Measurements from ENCODE around the gene SHC2.
"Not testable (repeated sequence)": the region's sequence is repeated elsewhere in the genome, so short reads cannot be mapped to it uniquely, and the experiment has no call there.

SHC2 gene

DNA sequence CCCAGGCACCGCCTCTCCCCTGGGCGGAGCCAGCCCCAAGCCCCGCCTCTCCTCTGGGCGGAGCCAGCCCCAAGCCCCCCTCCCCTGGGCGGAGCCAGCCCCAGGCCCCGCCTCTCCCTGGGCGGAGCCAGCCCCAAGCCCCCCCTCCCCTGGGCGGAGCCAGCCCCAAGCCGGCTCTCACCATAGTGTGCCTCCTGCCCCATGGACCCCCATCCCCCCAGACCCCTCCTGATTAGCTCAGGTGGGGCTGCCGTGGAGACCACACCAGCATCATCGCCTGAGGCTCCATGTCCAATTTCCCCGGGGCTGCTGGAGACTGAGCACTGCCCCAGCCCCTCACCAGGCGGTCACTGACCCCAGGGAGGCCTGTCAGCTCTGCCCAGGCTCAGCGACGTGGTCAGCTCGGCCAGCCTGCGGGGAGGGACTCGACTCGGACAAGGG lies 31.3 kb upstream of the SHC2 start:
- peak in 1 of 56 donors; percentile 28 for DNase-seq

DNA sequence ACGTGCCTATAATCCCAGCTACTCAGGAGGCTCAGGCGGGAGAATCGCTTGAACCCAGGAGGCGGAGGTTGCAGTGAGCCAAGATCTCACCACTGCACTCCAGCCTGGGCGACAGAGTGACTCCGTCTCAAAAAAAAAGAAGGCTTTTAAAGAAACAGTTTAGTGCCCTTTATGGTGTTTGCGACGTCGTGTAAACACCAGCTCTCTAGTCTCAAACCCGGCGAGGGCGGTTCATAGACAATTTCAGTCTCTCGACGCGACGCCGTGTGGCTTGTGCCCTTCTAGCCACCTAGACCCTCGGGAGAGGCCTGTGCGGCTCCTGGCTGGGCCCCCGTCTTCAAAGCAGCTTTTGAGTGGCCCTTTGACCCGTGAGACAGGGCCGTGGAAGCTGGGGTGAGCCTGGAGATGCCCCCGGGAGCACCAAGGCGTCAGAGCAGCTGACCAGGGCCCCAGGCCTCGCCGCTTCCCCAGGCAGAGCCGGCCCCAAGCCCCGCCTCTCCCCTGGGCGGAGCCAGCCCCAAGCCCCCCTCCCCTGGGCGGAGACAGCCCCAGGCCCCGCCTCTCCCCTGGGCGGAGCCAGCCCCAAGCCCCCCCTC lies 30.4 kb upstream of the SHC2 start:
- peak in 3 of 56 donors; percentile 11 to 27 (median 15) for DNase-seq

DNA sequence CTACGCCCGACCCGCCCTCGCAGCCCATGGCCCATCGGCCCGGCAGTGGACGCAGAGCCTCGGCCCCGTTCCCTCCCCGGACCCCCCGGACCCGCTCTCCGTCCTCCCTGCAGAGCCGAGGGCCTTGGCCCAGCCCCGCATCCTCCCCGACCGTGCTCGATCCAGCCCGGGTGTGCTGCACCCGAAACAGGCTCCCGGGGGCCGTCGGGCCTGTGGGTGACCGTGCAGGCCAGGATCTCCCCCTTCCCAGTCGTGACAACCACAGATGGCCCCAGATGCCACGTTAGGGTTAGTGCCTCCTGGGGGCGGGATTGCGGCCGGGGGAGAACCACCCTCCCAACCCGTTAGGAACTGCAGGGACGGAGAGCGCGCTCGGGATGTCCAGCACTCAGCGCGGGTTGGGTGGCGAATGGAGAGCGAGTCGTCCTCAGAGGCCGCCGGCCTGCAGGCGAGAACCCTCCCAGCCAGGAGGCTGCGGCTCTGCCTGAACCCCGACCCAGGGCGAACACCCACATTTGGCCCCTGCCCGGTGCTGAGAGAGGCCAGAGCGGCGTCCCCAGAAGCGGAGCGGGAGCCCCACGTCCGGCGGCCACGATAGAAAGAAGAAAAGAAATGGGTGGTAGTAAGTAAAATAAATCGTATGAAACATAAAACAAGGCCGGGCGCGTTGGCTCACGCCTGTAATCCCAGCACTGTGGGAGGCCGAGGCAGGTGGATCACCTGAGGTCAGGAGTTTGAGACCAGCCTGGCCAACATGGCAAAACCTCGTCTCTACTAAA lies 28.8 kb upstream of the SHC2 start:
- DNase-seq = peak in 26 of 56 donors; percentile 23 to 79 (median 64)

DNA sequence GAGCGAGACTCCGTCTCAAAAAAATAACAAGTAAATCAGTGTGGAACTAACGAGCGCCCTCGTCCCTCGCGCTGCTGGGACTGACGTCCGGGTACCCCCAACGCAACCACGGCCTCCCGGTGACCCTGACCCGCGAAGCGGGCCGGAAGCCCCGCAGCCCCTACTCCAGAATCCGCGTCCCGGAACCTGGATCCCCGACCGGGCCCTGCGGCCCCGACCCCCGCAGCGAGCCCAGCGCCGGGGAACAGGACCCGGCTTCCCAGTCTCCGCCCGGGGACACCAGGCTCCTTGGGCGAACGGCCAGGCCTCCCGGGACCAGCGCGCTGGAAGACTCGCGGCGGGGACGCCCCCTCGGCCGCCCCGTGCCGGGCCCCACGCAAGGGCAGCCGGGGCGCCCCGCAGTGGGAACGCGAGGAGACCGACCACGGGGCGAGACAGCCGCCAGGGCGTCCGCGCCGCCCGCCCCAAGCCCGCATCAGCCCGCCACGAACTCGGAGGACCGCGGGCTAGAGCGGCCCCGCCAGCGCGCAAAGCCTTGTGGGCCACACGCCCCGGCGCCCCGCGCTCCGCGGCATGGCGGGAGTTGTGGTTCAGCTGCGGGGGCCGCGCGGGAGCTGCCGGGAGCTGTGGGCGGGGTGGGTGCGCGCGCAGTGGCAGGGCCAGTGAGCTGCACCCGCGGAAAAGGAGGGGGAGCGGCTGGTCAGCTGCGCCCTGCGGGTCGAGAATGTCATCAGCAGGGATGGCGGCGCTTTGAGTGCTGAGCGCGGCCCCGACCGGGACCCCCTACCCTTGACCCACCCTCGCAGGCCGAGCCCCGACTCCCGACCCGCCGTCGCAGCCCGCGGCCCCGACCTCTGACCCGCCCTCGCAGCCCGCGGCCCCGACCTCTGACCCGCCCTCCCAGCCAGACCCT lies 27.9 kb upstream of the SHC2 start:
- DNase-seq = peak in 55 of 56 donors; percentile 60 to 98 (median 90)

DNA sequence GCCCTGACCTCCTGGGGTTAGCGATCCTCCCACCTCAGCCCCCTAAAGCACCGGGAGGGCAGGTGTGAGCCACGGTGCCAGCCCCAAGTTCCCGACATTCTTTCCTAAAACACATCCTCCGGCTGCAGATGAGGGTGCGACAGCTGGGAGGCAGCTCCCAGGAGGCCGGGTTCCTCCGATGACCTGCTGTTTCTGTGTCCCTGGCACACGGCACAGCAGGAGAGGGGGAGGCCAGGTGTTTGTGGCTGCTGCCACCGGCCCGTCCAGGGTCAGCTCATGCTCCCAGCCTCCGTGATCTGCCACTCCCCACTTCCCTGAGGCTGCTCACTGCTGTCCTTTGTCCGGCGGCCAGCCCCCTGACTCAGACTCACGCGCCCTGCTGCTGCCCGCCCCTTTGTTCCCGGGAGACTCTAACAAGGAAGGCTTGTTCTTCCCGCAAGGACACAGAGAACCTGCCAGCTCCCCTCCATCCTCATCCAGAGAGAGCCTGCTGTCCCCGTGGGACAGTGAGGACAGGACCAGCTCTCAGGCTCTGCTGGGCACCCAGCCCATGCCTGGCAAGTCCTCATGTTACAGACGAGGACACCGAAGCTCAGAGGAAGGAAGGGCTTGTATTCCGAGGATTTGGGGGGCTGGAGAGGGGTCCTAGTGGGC lies 24.9 kb upstream of the SHC2 start:
- peak; percentile 23 to 98 (median 86) for DNase-seq

DNA sequence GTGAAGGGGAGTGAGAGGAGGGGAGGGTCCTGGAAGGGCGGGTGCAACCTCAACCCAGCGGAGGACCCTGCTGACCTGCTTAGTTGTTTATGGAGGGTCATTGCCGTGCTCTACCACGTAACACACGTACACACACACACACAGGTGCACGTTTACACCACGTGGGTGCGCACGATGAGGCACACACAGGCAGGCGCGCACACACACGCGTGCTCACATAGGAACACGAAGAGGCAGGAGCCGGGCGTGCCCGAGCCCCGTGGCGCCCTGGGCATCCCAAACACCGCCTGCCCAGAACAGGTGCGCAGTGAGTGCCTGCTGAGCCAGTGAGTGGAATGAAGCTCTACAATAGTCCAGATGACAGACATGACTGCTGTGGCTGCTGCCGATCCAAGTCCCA lies 24.2 kb upstream of the SHC2 start:
- DNase-seq = peak in 1 of 56 donors; percentile 20

DNA sequence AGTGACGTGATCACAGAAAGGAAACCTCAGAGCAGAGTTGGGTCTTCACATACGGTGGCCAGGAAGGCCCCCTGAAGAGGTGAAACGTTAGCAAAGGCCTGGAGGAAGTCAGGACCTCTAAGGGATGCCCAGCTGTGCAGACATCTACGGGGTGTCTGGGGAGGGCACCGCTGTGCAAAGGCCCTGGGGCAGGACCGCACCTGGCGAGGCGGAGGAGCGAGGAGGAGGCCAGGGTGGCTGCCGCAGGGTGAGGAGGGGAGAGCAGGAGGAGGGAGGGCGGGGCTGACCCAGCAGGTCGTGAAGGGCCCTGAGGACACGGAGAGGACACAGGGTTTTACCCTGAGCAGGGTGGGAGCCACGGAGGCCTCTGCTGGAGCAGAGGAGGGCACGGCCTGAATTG lies 23.7 kb upstream of the SHC2 start:
- DNase-seq = no peak

DNA sequence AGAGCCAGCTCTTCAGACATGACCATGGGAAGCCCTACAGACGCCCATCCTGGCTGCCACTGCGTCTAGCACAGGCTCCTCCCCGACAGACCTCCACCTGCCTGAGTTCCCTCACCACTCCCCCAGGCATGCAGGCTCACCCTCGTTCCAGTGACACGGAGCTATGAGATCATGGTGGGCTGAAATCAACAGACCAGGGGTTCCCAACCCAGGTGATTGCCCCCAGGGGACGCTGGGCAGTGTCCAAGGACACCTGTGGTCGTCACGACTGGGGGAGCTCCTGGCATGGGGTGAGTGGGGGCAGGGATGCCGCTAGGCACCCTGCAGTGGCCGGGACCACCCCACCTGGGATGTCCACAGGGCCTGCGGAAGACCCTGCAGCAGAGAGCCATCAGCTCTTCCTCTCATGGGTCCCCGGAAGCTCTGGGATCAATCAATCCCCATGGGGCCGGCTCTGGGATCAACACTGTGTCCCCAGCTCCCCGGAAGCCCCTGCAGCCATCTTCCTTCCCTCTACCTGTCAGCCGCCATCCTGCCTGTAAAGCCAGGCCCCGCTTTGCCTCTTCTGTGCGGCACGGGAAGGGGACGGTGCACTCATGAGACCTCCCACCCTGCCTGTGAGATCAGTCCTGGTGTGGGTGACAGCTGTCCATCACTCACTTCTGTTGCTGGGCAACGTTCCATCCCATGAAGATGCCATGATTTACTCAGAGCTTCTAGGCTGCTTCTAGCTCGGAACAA lies 22.7 kb upstream of the SHC2 start:
- no peak for DNase-seq

DNA sequence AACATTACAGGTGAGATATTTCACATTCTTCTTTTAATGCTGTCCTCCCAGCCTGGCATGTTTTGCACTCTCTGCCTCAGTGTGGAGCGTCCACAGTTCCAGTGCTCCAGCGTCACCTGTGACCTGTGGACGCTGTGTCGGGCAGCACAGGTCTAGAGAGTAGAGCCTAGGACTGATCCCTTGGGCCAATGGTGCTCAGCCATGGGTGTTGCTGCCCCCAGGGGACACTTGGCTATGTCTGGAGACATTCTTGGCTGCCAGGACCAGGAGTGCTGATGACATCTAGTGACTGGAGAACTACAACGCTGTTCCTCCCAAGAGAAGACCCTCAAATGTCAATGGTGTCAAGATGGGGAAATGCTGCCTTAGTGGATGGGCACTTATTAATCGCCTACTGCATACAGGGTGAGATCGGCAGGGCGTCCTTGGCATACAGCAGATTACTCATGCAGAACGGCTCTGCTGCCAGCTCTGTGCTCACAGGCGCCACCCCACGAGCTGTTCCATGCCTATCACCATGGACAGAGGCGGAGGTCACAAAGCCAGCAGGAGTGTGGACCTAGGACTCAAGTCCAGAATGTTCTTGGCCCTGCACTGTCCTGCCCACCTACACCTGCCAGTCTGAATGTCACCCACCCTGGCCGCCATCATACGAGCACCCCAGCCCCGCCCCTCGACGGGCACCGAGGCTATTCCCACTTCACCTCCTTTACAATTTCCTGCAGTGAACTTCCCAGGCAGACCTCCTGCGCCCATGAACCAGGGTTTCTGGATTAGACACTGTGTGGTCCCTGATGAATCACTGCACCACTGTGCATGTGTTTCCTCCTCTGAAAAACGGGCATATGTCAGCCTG lies 21.6 kb upstream of the SHC2 start:
- no peak for DNase-seq

DNA sequence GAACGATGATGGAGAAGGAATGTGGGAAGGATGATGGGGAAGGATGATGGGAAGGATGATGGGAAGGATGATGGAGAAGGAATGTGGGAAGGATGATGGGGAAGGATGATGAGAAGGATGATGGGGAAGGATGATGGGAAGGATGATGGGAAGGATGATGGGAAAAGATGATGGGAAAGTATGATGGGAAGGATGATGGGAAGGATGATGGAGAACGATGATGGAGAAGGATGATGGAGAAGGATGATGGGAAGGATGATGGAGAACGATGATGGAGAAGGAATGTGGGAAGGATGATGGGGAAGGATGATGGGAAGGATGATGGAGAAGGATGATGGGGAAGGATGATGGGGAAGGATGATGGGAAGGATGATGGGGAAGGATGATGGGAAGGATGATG lies 20.3 kb upstream of the SHC2 start:
- DNase-seq = not testable (repeated sequence)

DNA sequence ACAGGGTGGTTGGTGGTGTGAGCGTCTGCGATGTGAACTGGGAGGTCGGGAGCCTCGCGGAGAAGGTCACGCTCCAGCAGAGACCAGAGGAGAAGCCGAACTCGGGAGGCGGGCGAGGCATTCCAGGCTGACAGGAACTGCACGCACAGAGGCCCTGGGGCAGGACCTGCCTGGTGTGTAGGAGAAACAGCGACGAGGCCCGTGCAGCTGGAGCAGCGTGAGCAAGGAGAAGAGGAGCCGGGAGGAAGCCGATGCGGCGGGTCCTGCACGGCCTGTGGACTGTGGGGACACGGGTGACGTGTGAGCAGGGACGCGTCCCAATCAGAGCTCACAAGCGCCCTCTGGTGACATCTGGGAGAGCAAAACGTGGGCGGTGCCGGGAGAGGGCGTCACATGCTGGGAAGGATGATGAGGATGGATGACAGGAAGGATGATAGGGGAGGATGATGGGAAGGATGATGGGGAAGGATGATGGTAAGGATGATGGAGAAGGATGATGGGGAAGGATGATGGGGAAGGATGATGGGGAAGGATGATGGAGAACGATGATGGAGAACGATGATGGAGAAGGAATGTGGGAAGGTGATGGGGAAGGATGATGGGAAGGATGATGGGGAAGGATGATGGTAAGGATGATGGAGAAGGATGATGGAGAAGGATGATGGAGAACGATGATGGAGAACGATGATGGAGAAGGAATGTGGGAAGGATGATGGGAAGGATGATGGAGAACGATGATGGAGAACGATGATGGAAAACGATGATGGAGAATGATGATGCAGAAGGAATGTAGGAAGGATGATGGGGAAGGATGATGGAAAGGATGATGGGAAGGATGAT lies 19.4 kb upstream of the SHC2 start:
- peak in 48 of 56 donors; percentile 11 to 86 (median 45) for DNase-seq

DNA sequence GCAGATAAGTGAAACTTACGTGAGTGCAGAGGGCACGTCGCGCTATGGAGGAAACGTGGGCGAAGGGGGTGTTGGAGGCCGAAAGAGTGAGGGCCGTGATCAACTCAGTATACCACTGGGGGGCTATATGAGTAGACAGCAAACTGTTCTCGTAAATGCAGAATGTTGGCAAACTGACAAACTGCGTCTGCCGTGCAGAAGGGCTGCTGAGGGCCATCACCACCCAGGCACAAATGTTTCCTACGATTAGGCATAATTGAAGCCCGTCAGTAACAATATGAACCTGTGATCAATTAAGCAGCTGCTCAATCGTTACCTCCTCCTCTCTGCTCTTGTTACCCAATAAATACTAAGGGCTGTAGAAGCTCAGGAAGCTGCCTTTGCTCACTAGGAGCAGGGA lies 18.1 kb upstream of the SHC2 start:
- no peak for DNase-seq

DNA sequence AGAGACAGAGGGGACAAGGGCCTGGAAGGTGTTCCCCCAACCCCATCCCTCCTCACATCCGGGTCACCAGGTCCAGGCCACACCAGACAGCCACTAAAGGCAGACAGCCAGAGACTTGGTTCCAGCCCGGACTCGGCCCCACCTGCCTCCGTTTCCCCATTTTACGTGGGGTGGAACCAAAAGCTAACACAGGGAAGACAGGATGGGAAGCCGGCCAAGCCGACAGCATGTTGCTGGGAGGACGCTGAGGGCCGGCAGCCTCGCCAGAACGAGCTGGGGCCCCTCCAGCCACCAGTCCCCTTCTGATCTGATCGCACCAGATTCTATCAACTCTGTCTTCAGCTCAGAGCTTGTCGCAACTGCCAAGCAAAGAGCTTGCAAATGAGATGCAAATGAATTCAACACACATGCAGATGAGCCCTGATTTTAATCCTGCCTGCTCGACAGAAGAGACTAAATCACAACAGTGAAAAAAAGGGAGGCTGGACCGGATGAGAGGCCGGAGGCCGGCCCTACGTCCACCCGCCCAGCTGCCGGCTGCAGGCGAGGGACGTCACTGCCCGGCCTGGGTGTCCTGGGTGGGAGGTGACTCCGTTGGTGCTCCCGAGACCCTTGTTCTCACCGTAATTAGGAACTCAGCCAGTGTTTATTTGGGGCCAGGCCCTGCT lies 17.5 kb upstream of the SHC2 start:
- peak in 15 of 56 donors; percentile 5 to 55 (median 24) for DNase-seq

DNA sequence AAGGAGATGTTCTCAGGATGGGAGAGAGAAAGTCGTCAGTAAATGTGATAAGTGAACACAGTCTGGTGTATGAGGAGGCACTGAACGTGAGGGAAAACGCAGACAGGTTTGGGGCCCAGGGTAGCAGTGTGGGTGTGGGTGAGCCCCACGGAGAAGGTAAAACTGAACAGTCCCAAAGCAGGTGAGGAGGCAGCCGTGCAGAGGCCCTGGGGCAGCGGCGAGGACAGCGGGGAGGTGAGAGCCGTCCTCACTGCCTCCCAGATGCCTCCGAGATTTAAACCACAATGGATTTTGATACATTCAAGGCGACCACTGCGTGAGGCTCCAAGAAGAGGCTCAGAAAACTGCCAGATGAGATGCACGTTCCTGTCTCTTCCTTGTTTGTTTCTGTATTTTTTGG lies 14.5 kb upstream of the SHC2 start:
- DNase-seq = no peak

DNA sequence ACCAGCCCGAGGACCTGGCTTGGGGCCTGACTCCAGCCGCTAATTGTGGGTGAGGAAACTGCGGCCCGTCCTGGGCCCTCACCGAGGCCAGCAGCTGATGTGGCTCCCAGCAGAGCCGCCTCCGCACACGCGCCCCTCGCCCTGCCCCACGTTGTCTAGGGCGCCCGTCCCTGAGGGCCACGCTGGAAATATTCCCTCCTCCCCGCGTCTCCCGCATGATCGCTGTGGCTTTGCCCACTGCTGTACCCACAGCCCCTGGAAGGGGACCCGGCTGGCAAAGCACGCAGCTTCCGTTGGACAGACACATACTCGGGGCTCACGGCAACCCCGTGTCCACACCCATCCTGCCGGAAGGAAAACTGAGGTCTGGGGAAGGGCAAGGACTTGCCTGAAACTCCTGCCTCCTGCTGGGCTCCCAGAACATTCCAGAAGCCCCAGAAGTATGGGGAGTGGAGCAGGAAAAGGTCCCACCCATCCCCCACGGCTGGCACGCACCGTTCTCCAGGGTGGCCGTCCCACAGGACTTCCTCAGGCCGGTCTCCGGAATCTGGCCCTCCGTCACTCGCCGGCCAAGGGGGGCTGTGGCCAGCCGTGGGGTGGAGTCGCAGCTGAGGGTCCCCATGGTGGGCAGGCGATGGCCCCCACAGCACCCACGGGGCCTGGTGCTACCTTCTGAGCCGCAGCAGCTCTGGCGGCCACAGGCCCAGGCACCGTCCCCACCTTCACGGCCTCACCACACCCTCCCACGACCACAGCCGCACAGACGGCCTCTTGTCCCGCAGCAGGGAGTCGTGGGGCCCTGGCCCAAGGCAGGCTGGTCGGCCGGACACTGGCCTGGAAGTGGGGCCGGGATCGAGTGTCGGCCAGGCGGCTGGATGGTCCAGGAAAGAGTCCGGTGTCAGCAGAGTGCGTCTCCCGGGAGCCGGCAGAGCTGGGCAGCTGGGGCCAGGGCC lies 13.6 kb upstream of the SHC2 start:
- no peak for DNase-seq

DNA sequence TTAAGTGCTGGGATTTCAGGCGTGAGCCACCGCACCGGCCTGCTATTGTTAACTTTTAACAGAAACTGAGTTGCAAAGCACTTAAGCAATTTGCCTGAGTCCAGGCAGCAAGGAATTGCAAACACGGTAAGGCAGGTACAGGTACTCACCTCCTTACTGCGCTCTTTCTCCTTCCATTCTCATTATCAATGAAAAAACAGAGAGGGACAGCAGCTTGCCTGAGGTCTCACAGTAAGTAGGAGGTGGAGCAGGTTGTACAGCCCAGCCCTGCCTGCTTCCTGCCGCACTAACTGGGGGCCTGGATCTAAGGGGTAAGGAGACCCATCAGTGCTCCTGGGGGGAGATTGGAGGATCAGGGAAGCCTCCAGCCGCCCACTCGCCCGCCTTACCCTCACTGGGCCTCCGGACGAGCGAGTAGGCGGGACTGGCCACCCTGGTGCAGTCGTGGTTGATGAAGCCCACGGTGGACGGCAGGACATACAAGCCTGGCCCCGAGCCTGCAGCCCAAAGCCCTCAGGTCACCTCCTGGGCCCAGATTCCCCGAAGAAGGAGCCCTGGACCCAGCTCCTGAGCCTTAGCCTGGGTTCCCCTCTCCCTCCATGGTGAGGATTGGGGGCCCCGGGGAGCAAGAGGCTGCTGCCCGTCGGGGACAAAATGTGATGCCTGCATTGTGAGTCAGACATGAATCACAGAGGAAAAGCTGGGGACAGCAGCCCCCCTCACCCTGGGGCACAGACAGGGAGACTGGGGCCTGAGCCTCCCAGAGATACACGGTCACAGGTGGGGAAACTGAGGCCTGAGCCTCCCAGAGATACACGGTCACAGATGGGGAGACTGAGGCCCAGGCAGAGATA lies 11.4 kb upstream of the SHC2 start:
- no peak for DNase-seq
